HG03139 (cell line): Measurements from ENCODE around the gene SMIM41.

Experiments
- ATAC-seq: cut with Tn5 transposase; IDR thresholded peaks from one replicate; pipeline ENCODE4 v1.9.1; 2021; ENCODE audit not compliant: unreplicated experiment

The SMIM41 gene

DNA sequence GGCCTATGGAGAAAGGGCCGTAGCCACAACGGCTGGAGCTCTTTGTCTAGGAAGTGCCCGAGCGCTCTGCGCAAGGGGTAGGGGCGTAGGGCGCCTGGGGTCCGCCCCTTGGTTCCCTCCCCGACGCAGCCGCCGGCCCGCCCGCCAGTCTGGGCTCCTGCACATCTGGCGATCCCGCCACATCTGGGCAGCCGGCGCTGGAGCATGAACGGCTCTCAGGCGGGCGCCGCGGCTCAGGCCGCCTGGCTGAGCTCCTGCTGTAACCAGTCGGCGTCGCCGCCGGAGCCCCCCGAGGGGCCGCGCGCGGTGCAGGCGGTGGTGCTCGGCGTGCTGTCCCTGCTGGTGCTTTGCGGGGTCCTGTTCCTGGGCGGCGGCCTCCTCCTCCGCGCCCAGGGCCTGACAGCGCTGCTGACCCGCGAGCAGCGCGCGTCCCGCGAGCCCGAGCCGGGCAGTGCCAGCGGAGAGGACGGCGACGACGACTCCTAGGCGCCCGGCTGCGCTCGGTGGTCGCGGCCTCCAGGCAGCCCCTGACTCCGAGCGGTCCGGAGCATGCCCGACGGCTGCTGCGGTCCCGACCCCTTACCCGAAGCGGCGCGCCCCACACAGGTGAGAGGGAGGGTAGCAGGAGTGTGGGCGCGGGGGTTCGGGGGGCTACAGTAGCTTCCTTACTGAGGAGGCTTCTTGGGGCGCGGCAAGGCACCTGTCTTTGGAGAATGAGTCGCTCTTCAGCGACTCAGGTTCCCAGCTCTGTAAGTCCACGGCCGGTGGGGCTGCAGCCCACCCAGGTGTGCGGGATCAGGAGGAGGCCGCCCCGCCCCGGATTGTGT is at the start of gene SMIM41:
SMIM41 (plus strand) TSS at position 129 of the 827 bp plus-strand sequence; CDS start at position 205, 76 bp downstream.
- ATAC-seq: no peak

DNA sequence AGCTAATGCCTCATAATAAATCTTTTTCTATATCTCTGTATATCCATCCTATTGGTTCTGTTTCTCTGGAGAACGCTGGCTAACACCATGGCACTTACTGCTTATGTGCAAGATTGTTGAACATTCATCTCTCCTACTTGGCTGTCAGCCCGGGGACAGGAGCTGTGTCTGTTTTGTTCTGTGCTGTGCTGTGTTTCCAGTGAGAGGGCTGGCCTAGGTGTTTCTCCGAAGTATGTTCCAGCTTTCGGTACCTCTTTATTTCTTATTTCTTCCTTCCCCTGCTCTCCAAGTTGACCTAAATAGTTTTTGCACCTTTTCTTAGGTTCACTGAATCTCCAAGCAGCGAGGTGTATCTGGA is 47.1 kb upstream of the SMIM41 start:
- no peak for ATAC-seq

DNA sequence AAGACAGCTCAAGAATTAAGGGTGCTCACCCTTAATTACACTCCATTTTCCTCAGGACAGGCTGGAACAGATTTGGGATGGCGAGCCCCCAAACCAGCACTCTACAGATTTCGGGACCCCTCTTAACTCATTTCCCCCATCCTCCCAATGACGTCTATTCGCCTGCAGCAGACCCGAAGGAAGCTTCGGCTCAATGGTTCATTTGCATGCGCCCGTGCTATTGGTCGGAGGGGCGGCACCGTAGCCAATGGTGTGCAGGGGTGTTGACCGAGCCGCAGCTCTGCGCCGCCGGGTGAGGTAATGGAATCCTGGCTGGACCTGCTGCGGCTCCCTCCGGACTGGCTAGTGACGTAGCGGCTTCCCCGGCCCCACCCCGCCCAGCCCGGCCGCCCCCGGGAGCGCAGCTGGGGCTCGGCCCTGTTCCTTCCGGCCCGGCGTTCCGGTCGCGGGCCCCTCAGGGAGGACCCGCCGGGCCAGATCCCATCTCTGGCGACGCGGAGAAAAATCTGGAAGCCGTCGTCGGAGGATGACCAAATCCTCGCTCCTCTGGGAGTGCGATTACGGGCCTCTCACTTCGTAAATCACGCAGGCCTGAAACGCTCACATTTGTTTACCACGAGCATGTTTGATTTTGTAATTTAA is 46.6 kb upstream of the SMIM41 start:
- ATAC-seq: peak; percentile 84

DNA sequence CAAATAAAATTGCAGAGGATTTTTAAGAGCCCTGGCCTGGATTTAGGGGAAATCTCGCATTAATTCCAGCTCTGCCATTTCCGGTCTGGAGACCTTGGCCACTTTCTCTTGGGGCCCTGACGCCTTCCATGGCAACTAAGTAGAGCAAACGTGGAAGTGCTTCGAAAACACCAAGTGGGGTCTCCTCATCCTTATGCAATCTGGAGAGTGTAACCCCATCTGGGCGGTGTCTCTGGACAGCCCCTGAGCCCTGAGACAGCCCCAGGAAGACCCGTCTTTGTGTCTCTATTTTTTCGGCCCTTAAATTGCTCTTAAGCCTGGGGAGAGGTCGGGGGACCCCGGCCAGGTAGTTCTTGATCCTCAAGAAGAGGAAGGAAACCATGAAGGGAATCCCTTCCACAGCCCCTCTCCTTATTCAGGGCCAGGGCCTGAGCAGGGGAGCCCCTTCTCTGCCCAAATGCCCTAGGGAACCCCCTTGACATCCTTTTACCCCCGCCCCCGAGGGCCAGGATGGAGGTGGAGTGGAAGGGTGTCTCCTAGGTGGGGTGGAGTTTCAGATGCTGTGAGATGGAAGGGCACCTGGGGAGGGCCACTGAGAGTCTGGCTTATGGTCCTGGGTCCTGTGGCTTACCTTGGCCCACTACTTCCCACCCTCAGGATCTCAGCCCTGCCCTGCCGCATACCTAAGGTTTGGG is 45.9 kb upstream of the SMIM41 start:
- ATAC-seq: no peak

DNA sequence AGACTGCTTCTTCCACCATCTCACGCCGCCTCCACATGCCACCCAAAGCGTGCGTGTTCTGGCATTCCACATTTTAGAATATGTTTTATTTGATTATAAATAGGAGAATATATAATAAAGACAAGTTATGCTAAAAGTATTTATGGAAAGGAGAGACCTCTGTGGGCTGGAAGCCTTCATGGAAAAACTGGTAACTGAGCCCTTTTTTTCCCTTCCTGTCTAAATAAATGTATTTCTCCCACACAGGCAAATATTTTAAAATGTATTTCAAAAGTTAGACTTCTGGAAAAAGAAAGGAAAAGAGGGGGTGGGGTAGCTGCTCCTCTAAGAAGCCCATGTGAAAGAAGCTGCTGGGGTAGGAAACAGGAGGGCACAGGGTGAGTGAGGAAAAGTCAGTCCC is 44.3 kb upstream of the SMIM41 start:
- ATAC-seq: no peak

DNA sequence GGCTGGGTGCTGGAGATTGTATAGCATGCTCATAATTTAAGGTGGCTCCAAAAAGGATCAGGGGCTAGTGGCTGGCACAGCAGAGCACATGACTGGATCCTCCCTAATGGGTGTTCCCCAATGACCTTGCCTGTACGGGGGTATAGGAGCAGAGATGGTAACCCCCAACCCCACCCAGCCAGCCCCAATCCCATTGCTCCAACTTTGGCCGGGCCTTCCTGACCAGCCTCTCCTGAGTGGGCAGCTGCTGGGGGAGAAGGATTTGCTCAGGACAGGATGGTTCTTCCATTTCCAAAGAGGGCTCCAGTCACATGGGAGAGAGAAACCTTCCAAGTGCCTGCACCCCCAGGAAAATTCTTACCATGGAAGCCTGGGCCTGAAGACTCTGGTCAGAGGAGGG is 43.6 kb upstream of the SMIM41 start:
- ATAC-seq: no peak

DNA sequence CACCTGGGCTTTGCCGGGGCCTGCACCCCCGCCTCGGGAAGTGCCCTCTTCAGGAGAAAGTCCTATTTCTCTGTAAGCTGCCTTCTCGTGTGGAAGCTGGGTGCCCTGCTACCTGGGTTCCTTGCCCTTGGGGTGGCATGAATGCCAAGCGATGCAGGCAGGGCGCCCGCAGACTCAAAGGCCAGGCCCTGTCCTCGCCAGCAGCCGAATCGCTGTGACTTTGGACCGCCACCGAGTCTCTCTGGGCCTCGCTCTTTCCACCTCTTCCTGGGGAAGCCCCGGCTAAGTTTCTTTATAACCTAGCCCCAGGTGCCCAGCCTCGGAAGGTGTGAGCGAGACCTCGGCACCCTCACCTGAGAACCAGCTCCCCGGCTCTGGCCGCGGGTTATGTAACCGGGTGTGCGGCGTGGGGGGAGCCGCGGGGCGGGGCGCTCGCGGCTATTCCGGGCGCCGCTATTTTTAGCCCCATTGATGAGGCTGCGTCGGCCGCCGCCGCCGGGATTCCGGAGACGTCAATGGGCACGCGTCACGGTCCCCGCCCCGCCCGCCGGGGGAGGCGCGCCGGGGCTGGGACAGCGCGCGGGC is 42.8 kb upstream of the SMIM41 start:
- ATAC-seq: peak; percentile 35

DNA sequence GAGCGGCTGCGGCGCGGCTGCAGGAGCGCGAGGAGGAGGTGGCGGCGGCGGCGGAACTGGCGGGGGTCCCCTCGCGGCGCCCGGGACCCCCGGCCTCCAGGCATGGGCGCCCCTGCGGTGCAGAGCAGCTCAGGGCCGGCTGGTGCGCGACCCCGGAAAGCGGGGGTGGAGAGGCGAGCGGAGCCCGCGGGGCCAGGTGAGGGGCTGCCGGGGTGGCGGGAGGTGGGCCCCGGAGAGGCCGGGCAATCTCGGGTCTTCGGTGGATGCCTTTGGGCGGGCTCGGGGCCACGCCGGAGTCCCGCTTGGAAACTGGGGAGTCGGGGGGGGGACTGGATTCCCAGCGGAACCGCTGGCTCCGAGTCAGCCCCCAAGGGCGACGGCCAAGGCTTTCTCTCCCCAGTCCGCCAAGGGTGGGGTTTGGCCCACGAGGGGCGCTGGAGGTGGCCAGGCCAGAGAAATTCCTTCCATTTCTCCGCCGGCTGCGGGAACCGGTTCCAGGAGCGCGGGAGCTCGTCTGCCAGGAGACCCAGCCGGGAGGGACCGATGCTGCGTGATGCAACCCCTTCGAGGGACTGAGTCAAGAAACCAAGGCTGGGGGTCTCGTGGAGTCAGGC is 42.1 kb upstream of the SMIM41 start:
- no peak for ATAC-seq

DNA sequence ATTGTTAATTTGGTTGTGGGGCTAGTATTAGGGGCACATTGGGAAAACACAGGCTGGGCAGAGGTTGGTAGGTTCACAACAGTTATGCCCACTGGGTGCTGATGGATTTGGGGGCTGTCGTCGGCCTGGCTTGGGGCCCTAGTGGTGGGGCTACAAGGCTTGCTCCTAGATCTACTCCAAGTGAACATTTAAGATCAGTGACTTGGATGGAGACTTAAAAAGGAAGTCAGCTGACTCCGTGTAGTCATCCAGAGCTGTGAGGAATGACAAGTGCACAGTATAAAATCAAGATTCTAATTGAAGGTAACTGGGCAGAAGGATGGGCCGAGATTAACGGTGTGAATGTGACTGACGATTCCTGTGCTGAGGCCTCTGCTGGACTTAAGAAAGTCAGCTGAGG is 41.1 kb upstream of the SMIM41 start:
- no peak for ATAC-seq

DNA sequence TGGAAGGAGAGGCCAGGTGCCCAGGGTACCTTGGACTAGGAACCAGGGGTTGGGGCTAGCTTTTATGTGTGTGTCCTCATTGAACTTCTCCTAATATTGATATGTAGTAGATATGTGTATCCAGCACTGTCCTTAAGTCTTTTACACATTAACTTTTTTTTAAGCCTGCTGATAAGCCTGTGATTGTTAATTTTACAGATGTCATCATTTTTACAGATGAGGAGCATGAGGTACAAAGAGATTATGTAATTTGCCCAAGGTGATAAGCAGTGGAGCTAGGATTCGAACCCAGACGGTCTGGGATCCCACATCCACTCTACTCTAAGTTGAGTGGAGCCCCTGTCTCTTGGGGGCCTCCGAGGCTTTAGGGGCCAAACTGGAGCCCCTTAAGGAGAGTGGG is 38.5 kb upstream of the SMIM41 start:
- ATAC-seq: no peak

DNA sequence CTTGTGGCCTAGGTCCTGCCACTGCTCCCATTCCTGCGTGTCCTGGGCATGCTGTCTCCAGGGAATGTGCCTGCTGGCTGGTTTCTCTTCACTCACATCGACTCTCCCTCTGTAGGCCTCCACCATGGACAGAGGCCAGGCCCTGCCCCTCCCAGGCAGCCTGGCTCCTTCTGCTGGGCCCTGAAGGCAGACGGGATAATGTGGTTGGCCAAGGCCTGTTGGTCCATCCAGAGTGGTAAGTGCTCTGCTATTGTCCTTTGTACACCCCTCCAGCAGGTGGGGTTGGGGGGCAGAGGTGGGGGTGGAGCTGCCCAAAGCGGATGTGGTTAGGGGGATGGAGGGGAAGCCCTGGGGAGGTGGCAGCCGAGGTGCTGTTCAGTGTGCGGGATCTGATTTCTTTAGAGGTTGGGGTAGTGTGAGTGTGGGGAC is 37.8 kb upstream of the SMIM41 start:
- ATAC-seq: no peak

DNA sequence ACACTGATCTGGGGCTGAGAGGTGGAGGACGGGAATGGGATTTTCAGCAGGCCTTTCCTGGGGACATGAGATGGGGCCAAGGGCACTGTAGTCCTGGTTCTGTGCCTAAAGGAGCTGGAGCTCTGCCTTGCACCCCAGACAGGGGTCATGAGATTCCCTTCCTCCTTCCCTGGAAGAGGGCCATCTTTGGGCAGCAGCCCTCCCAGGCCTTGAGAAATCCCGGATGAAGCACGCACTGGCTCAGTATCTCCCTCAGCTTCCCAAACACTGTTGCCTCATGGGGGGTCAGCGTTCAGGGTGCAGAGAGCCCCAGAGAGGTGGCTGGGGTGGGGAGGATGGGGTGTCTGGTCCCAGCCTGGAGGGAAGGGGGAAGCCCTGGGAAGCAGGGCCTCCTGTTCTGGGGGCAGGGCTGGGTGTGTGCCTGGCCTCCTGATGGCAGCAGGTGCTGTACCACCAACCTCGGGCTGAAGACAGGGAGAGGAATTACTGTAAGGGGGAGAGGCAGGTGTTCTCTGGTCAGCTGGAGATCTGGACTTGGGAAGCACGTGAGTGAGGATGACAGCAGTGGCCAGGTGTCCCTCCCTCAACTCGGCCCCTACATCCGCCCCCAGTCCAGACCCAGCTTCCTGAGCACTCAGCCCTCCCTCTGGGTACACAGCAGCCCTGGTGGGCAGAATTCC is 36.7 kb upstream of the SMIM41 start:
- no peak for ATAC-seq

DNA sequence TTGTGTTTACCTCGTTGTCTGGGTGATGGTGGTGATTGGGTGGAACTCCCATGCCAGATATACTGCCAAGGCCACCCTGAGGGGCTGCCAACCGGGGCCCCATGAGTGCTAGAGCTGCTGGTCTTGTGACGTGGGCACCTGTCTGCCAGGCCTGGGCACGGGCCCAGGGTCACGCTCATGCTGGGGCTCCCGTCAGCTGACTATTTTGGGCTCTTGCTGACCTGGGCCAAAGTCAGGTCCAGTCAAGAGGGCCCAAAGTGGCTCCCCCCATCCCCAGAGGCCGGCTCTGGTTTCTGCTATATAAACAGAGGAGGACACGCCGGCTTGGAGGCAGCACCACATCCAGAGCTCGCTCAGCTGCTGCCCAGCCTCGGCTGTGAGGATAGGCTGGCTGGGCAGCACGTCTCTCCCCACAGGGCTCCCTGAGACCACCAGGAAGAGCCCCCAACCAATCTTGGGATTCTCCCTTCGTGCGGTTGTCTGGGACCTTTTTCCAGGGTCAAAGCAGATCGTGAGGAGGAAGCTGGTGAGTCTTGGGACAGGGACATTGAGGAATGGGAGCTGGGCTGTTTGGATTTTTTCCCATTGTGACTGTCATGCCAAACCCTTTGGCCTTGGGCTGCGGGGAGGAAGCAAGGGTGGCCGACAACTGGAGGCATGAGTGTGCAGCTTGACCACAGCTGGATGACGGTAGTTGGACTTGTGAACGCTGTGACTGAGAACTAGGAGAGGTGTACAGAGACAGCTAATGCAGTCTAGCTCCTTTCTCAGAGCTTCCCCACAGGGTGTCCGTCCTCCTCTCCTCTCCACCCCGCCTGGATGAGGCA is 35.9 kb upstream of the SMIM41 start:
- no peak for ATAC-seq

DNA sequence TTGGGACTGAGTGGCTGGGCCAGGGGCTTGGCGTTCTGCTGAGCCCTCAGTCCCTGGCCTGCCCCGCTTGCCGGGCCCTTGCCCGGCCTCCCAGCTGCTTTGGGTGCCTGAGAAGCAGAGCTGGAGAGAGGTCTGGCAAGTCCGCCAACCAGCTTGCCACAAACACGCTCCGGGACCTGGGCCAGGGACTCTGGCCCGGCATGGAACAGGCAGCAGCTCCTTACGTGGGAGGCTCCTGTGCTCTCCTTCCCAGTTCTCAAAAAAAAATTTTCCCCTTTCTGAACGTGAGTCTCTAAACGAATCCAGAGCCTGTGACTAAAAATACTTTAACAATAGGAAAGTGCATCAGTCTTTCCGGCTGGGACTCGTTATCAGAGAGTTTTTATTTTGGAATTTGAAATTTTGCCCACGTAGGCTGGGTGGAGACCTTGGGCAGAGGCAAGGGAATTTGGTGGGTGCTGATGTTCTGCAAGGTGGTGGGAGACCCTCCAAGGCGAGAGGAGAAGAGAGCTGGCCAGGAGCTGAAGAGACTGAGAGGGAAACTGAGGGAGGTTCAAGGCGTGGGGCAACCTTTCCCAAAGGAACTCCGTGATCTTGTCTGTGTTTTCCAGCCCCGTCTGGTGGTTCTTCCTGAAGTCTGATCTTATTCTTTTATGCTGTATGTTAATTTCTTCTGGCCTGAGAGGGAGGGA is 35.1 kb upstream of the SMIM41 start:
- ATAC-seq: no peak

DNA sequence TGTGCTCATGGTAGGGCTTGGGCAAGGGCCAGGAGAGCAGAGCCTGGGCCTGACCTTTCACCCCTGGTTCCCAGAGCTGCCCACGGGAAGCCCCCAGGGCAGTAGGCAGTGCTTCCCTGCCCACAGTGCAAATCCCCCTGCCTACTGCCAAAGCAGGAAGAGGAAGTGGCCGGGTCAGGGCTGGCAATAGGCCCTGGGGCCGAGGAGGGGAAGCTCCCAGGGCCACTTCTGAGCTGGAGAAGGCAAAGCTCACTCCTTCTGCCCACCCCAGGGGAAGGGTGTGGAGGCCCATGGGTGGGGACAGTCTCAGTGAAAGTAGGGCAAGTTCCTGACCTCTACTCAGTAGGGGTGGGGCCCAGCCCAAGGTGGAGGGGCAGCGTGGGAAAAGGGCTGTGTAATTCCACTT is 33.7 kb upstream of the SMIM41 start:
- no peak for ATAC-seq

DNA sequence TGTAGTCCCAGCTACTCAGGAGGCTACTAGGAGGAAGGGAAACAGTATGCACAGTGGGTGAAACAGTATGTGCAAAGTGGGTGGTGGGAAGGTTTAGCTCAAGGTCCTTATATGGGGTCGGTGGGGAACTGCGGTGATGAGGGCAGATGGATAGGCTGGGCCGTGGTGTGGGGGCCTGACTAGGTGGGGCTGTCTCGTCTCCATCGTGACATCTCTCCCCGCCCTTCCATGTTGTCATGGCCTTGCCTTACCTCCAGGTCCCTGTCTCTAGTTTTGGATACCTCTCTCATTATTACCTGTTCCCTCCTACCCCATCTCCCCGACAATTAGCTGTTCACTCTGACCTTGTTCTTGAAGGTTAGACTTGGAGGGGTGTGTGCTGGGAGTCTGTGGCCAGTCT is 32.6 kb upstream of the SMIM41 start:
- ATAC-seq: no peak

DNA sequence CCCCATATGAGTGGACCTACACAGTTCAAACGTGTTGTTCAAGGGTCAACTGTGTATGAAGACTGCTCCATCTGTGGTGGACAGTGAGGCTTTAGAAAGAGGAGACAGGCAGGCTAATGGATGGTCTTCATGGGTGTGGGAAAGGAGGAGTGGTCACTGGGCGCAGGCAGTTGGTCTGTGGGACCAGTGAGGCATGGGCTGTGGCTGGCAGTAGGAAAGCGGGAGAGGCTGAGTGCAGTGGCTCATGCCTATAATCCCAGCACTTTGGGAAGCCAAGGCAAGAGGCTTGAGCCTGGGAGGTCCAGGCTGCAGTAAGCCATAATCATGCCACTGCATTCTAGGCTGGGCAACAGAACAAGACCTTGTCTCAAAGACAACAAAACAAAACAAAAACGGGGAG is 30.2 kb upstream of the SMIM41 start:
- no peak for ATAC-seq

DNA sequence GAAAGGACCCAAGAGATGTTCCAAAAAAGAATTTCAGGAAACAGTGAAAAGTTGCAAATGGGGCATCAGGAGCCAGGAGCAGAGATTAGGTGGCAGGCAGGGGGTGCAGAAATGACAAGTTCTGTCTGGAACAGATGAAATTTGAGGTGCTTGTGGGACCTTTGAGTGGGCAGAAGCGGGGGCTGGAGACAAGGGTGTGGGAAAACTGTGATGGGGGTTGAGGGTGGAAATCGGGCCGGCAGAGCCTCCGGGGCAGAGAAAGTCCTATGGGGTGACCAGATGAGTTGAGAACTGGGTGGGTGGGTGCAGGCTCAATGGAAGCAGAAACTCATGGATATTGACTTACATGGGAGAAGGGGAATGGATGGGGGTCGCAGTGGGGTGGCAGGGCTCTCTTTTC is 29.8 kb upstream of the SMIM41 start:
- no peak for ATAC-seq

DNA sequence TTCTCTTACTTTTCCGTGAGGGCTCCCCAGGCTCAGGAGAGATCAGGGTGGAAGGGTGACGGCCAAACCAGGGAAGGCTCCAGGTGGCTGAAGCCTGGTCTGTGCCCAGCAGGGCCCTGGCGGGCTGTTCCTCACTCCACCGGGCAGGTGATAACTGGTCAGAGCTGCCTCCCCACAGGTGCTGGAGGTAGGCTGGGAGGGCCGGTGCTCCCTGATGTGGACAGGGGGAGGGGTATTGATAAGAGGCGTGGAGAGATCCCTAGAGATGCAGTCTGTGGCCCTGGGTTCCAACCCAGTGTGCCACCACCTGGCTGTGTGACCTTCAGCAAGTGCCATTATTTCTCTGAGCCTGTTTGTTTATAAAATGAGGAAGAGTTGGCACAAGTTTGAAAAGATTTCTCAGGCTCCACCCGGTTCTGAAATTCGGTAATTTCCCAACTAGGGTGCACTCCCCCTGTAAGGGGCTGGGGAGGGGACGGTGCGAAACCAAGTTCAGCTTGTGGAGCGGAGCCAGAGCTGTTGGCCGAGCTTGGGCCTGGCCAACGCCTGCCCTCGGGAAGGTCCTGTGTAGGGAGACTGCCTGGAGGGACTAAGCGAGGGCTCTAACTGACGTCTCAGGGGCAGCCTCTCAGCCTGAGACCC is 29.3 kb upstream of the SMIM41 start:
- ATAC-seq: no peak
